ENCODE data around the gene NUP214.

The NUP214 gene

DNA sequence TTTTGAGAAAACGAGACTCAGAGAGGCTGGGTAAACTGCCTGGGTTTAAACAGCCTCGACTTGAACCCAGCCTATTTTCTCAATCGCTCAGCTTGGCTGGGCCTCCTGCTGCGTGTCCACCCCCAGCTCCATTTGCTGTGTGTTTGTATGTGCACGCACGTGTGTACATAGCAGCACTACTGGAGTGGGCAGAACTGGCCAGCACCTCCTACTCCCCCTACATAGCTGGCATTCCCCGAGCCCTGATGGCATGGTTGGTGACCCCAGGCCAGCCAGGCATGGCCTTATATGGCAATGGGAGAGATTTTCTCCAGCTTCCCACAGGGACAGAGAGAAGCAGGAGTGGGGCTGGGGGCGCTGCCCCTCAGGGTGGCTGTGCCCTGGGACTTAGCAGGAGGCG is 24.9 kb upstream of the NUP214 start:
- TF ChIP-seq BHLHE40 (IDR thresholded peaks at IDR 0.05; ENCODE audit: borderline replicate concordance) (no peak), PKNOX1 (IDR thresholded peaks at IDR 0.05) (no peak), FOXK2 (IDR thresholded peaks at IDR 0.05) (no peak), CTBP1 (IDR thresholded peaks at IDR 0.05; ENCODE audit: borderline replicate concordance) (no peak), ELF4 (IDR thresholded peaks at IDR 0.05) (no peak), HDGF (IDR thresholded peaks at IDR 0.05; ENCODE audit: borderline replicate concordance) (no peak), ARNT (IDR thresholded peaks at IDR 0.05) (no peak), LEF1 (IDR thresholded peaks at IDR 0.05; ENCODE audit: borderline replicate concordance) (no peak), ZNF384 (IDR thresholded peaks at IDR 0.05) (no peak), SP1 (IDR thresholded peaks at IDR 0.05) (no peak), TARDBP (IDR thresholded peaks at IDR 0.05) (no peak), FOXM1 (IDR thresholded peaks at IDR 0.05; ENCODE audit: borderline replicate concordance) (no peak), NFRKB (IDR thresholded peaks at IDR 0.05) (no peak), L3MBTL2 (conservative IDR thresholded peaks at IDR 0.05) (no peak), SUZ12 (IDR thresholded peaks at IDR 0.05) (no peak), FOXA1 (IDR thresholded peaks at IDR 0.05) (no peak)
- DNase-seq (ENCODE audit: extremely low spot score): no peak
- CTCF ChIA-PET: interaction anchor here (0.7 kb wide), 1 partner anchor 537 kb away, joined by 3 read pairs; no protein-coding TSS in a partner anchor
- POLR2A ChIA-PET: no interaction called here

- ChIA-PET POLR2A (no interaction called here), CTCF (interaction anchor here (0.5 kb wide), 1 partner anchor 411 kb away, joined by 3 read pairs; no protein-coding TSS in a partner anchor)
- TF ChIP-seq CTBP1 (IDR thresholded peaks at IDR 0.05; ENCODE audit: borderline replicate concordance) (no peak), SUZ12 (IDR thresholded peaks at IDR 0.05) (no peak), PKNOX1 (IDR thresholded peaks at IDR 0.05) (no peak), FOXA1 (IDR thresholded peaks at IDR 0.05) (no peak), BHLHE40 (IDR thresholded peaks at IDR 0.05; ENCODE audit: borderline replicate concordance) (no peak), L3MBTL2 (conservative IDR thresholded peaks at IDR 0.05) (no peak), HDGF (IDR thresholded peaks at IDR 0.05; ENCODE audit: borderline replicate concordance) (no peak), NFRKB (IDR thresholded peaks at IDR 0.05) (no peak), SP1 (IDR thresholded peaks at IDR 0.05) (no peak), TARDBP (IDR thresholded peaks at IDR 0.05) (no peak), ZNF384 (IDR thresholded peaks at IDR 0.05) (no peak), ELF4 (IDR thresholded peaks at IDR 0.05) (no peak), FOXM1 (IDR thresholded peaks at IDR 0.05; ENCODE audit: borderline replicate concordance) (no peak), FOXK2 (IDR thresholded peaks at IDR 0.05) (no peak), ARNT (IDR thresholded peaks at IDR 0.05) (no peak)
- no peak for DNase-seq (ENCODE audit: extremely low spot score)
Observed at GRCh38 chr9:131101207-131101964, 24.0 kb upstream of the NUP214 start.

DNA sequence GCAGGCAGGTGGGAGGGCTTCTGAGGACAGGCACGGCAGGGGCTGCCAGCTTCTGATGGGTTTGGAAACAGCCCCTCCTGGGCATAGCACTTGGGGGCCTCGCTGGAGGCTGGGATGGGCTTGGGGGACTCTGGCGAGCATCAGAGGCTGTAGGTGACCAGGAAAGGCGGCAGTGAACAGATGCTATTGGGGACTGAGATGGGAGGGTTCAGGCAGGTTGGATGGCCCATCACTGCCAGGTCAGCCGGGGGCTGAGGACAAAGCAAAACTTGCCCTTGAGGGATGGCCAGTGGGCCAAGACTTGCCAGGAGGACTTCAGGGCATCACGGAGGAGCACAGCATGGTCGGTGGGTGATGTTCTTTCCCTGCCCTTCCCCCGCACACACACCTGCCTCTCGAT is 22.4 kb upstream of the NUP214 start:
- TF ChIP-seq CTBP1 (IDR thresholded peaks at IDR 0.05; ENCODE audit: borderline replicate concordance) (no peak), SP1 (IDR thresholded peaks at IDR 0.05) (no peak), PKNOX1 (IDR thresholded peaks at IDR 0.05) (no peak), ZNF384 (IDR thresholded peaks at IDR 0.05) (no peak), FOXK2 (IDR thresholded peaks at IDR 0.05) (no peak), LEF1 (IDR thresholded peaks at IDR 0.05; ENCODE audit: borderline replicate concordance) (no peak), BHLHE40 (IDR thresholded peaks at IDR 0.05; ENCODE audit: borderline replicate concordance) (no peak)
- CTCF ChIA-PET: no interaction called here
- POLR2A ChIA-PET: no interaction called here
- no peak for DNase-seq (ENCODE audit: extremely low spot score)

- DNase-seq (ENCODE audit: extremely low spot score): no peak
- TF ChIP-seq FOXA1 (IDR thresholded peaks at IDR 0.05) (no peak), ELF4 (IDR thresholded peaks at IDR 0.05) (no peak), CTBP1 (IDR thresholded peaks at IDR 0.05; ENCODE audit: borderline replicate concordance) (no peak), LEF1 (IDR thresholded peaks at IDR 0.05; ENCODE audit: borderline replicate concordance) (no peak), TARDBP (IDR thresholded peaks at IDR 0.05) (no peak), SUZ12 (IDR thresholded peaks at IDR 0.05) (no peak), FOXK2 (IDR thresholded peaks at IDR 0.05) (no peak)
- ChIA-PET POLR2A (no interaction called here), CTCF (no interaction called here)
Observed at GRCh38 chr9:131103535-131103934, 21.9 kb upstream of the NUP214 start.

DNA sequence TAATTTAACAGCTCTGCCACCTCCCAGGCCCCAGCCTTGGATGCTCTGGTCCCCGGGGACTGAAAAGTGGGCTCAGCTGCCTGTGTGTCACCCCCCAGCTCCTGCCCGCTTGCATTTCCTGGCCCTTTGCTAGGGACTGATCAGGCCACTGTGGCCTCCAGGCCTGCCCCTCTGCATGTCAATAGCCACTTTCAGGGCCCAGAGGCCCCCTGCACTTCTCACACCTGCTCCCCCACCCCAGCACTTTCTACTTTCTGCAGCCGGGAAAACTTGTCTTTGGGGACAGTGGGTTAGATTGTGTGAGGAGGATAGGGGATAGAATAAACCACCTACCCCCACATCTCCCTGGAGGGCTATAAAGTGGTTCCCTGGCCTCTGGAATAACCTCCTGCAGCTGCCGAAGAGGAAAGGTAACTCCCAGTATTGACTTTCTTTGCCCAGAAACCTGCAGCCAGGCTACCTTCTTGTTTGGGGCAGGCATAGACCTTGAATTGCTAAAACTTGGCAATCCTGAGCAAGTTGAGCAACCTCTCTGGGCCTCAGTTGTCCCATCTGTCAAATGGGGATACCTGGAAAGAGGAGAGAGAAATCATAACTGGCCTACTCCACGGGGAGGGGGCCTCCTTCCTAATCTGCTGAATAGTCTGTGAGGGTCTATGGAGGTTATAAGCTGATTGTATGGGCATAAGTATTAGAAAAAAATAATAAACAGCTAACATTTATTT is 21.2 kb upstream of the NUP214 start:
- ChIA-PET POLR2A (no interaction called here), CTCF (no interaction called here)
- TF ChIP-seq ARNT (IDR thresholded peaks at IDR 0.05) (no peak), SP1 (IDR thresholded peaks at IDR 0.05) (no peak), FOXA1 (IDR thresholded peaks at IDR 0.05) (no peak), PKNOX1 (IDR thresholded peaks at IDR 0.05) (no peak), BHLHE40 (IDR thresholded peaks at IDR 0.05; ENCODE audit: borderline replicate concordance) (no peak), NFRKB (IDR thresholded peaks at IDR 0.05) (no peak), LEF1 (IDR thresholded peaks at IDR 0.05; ENCODE audit: borderline replicate concordance) (no peak), ZNF384 (IDR thresholded peaks at IDR 0.05) (no peak), HDGF (IDR thresholded peaks at IDR 0.05; ENCODE audit: borderline replicate concordance) (no peak), CTBP1 (IDR thresholded peaks at IDR 0.05; ENCODE audit: borderline replicate concordance) (no peak), FOXM1 (IDR thresholded peaks at IDR 0.05; ENCODE audit: borderline replicate concordance) (no peak), L3MBTL2 (conservative IDR thresholded peaks at IDR 0.05) (no peak), TARDBP (IDR thresholded peaks at IDR 0.05) (no peak), ELF4 (IDR thresholded peaks at IDR 0.05) (no peak), FOXK2 (IDR thresholded peaks at IDR 0.05) (no peak)
- no peak for DNase-seq (ENCODE audit: extremely low spot score)
